Middle frontal gyrus (tissue), 1 donor: ENCODE measurements around the gene ZNF793.

Experiments used
- DNase-seq: peaks from one replicate; pipeline ENCODE4 v3.0.0-alpha.2; 2015; ENCODE audit warnings: low spot score; ENCODE audit errors: extremely low spot score

ZNF793 gene

GRCh38 chr19:37564624-37565369 is 58.1 kb downstream of the ZNF793 start:
- no peak for DNase-seq

GRCh38 chr19:37565370-37565669 is 58.6 kb downstream of the ZNF793 start:
- no peak for DNase-seq

- DNase-seq, result no peak
Measured at GRCh38 chr19:37572203-37572602, 65.5 kb downstream of the ZNF793 start.

- DNase-seq, result no peak
Measured at GRCh38 chr19:37583340-37583739, 76.6 kb downstream of the ZNF793 start.
